ENCODE results near the gene TBC1D9.

Gene TBC1D9

DNA sequence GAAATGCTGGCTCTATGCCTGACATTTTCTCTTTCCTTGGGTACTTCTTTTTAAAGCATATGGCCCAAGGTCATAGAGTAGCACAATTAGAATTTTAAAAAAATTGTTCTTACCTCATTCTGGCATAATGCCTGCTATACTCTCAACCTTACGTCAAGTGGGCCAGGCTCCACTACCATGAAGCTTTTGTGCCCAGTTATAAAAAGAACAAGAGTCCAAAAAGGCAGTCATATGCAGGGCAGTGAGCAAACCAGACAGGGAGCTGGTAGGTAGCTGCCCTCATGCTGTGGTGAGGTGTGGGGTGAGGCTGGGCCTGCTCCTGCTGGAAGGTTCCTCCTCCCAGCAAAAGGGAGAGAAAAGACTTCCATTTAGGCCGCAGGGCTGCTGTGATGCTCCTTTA is 123.1 kb downstream of the TBC1D9 start:
- TF ChIP-seq POLR2A (IDR thresholded peaks at IDR 0.05; ENCODE audit: low read length), result no peak
- no peak for TF ChIP-seq GATA1 (IDR thresholded peaks at IDR 0.05; ENCODE audit: low read depth, low read length)

DNA sequence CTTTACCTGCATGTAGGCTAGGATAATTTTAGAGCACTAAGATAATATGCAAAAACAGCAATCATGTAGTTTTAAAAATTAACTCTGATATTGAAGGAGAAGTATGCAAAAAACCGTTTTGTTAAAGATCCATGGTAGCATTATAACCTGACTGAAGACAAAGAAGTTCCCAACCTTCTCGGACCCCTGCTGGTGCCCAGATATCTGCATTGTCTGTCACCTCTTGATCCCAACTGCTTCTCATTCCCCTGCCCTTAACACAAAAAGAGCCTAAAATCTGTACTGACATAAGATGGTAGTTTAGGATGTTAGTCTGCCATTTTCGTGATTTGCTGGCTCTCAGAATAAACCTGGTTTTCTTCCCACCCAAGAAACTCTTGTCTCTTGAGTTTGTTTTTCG is 125.9 kb downstream of the TBC1D9 start:
- TF ChIP-seq GATA1 (IDR thresholded peaks at IDR 0.05; ENCODE audit: low read depth, low read length) (no peak), POLR2A (IDR thresholded peaks at IDR 0.05; ENCODE audit: low read length) (no peak)
- no peak for DNase-seq

More for the DNA sequence above, 123.1 kb downstream of the TBC1D9 start:
- no peak for DNase-seq

DNA sequence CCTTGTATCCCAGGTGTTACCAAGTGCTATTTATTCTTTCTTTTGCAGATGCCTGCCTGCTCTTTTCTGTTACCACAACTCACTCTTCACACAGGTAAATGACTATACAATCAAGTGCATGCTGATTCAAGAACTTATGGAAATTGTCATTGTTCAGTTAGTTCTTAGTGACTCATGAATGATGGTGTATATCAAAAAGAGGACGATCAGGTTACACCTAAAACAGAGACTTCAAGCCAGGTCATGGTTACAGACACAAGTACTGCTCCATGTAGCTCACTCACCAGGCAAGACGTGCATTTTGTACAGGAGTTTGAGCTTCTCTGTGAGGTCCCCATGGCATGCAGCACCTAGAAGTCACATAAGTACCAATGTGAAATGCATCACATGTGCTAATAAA is 128.2 kb downstream of the TBC1D9 start:
- no peak for DNase-seq
- TF ChIP-seq GATA1 (IDR thresholded peaks at IDR 0.05; ENCODE audit: low read depth, low read length) (no peak), POLR2A (IDR thresholded peaks at IDR 0.05; ENCODE audit: low read length) (no peak)

DNA sequence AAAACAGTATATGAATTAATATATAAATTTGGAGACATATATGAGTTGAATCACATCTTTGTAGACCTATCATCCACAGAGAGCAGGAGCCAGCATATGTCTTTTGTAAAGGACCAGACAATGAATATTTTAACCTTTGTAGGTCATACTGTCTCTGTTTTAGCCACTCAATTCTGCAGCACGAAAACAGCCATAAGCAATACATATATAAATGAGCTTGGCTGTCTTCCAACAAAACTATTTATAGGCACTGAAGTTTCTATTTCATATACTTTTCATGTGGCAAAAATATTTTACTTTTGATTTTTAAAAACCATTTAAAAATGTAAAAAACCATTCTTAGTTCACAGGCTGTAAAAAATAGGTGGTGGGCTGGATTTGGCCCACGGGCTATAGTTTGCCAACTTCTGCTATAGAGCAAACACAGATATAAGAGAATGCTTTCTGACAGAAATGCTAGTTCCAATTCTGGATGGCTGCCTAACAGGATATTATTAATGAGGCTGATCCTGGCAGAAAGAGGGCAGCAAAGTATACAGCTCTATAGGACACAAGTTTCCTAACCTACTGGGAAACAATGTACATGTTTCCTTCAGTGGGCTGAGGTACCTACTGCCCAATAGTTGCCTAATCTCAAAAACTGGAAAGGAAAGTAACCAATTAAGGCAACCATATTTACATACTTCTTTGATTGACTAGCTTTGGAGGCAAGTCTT is 129.4 kb downstream of the TBC1D9 start:
- DNase-seq, result no peak
- TF ChIP-seq GATA1 (IDR thresholded peaks at IDR 0.05; ENCODE audit: low read depth, low read length) (no peak), POLR2A (IDR thresholded peaks at IDR 0.05; ENCODE audit: low read length) (no peak)

DNA sequence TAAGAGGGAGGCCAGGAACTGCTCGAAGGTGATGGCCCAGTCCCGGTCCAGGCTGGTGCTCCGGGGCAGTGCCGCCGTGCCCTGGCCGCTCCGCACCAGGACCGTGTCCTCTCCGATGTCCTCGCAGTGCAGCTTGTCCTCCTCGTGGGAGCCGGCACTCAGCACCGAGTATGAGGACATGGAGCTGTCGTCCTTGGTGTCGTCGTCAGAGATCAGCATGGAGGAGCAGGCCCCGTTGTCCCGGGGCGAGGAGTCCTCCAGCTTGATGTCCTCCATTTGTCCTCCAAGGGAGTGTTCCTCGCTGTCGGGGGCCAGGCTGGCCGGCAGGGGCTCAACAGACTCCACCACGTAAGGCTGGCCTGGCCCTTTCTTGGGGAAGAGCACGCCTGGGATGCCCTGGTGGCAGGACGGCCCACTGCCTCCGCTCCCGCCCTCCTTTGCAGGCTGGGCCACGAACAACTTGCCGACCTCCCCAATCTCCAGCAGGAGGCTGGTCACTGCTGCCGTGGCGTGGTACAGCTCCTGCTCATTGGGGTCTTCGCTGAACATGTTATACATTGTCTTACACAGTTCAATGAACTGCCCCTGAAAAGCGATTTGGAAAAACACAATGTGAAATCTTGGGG is 133.7 kb downstream of the TBC1D9 start:
- TF ChIP-seq POLR2A (IDR thresholded peaks at IDR 0.05; ENCODE audit: low read length), result no peak
- no peak for DNase-seq

DNA sequence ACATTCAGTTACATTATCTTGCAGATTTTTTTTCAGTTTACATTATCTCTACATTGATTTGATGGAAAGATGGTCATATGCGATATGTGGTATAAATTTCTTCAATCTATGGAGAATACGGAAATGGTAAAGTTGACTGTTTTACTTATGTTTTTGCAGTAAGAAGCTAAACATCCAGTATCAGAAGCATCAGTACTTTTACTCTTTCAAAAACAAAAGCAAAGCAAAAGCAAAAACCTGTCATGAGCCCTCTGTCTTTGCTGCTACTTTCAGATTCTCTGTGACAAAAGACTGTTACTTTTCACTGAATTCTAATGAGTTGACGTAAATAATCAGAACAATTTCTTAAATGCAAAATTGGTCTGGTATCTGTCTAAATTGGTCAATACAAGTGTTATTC is 135.0 kb downstream of the TBC1D9 start:
- no peak for TF ChIP-seq POLR2A (IDR thresholded peaks at IDR 0.05; ENCODE audit: low read length)
- TF ChIP-seq GATA1 (IDR thresholded peaks at IDR 0.05; ENCODE audit: low read depth, low read length), result no peak
- DNase-seq, result no peak

DNA sequence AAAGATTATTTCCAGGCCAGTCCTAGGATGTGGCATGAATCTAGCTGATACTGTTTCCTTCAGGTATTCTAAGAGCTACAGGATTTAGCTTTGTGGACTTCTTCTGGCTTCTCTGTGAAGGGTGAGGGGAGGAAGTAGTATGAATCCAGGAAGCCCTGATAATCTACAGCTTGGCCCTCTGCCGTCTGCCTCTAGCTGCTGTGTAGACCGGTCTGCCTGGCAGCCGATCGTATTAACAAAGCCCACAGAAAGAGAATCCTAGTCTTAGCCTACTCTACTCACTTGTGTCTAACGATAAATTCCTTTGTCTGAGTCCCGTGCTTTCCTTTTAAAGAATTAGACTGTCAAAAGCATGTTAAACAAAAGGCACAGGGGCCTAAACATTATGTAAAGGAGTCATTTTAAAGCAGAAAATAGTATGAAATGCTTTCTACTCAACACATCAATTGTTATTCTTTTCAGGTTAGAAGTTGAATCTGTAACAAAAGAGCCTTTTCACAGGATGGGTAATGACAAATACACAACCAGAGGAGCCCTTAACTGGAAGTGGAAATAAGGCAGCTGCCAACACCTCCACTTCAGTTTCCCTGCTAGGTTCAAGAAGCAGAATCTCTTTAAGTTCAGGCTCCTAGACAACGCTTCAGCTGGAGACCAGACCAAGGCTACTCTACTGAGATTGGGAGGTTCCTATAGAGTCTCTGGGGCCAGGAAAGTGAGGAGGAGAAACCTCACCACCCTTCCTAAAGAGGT is 138.5 kb downstream of the TBC1D9 start:
- no peak for TF ChIP-seq GATA1 (IDR thresholded peaks at IDR 0.05; ENCODE audit: low read depth, low read length)
- TF ChIP-seq POLR2A (IDR thresholded peaks at IDR 0.05; ENCODE audit: low read length), result no peak
- DNase-seq, result no peak

DNA sequence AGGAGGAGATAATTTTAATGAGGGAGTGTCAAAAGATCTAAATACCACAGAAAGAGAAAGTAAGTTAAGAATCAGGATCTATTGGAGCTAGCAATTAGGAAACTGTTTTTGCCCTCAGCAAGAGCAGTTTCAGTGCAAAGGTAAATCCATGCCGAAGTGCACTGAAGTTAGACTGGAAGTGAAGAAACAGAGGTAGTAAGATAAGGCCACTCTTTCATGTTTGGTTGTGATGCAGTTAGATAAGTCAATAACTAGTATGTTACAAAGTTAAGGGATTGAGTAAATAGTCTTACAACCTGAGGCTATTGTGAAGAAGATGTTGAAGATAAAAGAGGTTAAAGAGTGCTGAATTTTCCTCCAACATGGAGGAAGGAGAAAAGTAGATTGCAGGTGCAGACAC is 140.7 kb downstream of the TBC1D9 start:
- TF ChIP-seq GATA1 (IDR thresholded peaks at IDR 0.05; ENCODE audit: low read depth, low read length) (no peak), POLR2A (IDR thresholded peaks at IDR 0.05; ENCODE audit: low read length) (no peak)
- no peak for DNase-seq

DNA sequence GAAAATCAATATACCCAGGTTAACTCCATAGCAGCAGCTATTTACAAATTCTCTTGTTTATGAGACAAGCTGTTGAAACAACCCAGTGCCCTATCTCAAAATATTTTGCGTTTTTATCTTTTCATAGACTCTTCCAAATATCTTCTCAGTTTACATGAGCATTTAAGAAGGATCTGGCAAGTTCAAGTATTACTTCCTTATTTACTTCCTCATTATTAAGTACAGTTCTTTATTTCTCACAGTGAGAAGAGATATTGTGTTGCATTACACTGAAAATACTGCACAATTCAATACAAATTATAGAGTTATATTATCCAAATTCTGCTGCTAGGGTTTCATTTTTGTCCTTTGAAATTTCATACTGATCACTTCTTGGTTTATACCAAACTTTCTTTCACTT is 143.8 kb downstream of the TBC1D9 start:
- TF ChIP-seq POLR2A (IDR thresholded peaks at IDR 0.05; ENCODE audit: low read length) (no peak), GATA1 (IDR thresholded peaks at IDR 0.05; ENCODE audit: low read depth, low read length) (no peak)
- DNase-seq, result no peak

DNA sequence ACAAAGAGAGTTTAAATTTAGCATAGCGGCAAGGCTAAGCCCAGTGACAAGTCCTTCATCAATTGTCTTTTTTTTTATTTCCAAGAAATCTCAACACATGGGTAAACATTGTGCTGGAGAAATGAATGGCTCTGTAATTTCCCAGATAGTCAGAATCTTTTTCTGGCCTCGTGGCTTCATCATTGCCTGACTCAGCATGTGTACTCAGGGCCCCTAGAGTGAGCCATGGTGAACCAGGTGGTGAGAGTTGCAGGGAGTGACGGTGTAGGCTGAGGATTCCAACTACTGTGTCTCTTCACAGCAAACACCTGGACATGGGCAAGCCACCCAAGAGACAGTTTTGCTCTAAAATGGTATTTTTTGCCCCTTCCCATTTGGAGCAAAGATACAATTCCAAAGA is 144.3 kb downstream of the TBC1D9 start:
- DNase-seq, result no peak
- TF ChIP-seq POLR2A (IDR thresholded peaks at IDR 0.05; ENCODE audit: low read length) (no peak), GATA1 (IDR thresholded peaks at IDR 0.05; ENCODE audit: low read depth, low read length) (no peak)

DNA sequence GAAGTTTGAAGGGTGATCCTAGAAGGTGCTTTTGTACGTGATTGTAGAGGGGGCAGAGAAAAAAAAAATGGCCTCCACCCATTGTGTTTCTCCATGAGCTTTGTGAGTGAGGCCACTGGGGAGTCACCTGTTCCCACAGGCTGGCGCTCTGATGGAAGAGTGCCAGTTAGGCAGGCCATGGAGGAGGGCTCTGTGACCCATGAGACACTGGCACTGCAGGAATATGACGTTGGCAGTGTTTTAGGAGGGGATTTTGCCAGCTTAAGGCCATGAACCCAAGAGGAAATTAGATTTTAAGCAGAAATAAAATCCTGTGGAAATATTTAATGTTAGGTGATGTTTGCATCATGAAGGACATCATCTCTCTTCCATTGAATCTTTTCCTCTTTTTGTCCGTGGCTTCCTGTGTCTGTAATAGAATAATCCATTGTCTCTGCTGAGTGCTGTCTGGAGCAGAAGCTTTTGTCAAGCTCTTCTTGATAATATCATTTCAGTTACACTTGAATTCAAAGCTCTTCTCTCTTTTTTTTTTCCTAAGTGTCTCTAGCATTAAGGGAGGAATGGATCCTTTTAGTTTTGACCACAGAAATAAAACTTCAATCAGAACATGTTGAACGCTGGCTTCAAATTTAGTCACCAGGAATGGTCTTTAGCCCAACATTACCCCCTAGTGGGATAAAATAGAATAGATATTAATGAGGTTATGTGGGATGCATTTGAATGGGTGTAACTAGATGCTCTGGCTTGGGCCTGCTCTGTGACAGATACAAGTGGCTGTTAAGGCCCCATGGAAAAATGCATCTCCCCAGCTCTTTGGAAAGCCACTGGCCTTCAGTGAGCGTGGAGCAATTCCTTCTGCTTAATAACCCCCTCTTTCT is 146.4 kb downstream of the TBC1D9 start:
- DNase-seq, result peak; percentile 22 to 53
- TF ChIP-seq GATA1 (IDR thresholded peaks at IDR 0.05; ENCODE audit: low read depth, low read length) (no peak), POLR2A (IDR thresholded peaks at IDR 0.05; ENCODE audit: low read length) (no peak)

DNA sequence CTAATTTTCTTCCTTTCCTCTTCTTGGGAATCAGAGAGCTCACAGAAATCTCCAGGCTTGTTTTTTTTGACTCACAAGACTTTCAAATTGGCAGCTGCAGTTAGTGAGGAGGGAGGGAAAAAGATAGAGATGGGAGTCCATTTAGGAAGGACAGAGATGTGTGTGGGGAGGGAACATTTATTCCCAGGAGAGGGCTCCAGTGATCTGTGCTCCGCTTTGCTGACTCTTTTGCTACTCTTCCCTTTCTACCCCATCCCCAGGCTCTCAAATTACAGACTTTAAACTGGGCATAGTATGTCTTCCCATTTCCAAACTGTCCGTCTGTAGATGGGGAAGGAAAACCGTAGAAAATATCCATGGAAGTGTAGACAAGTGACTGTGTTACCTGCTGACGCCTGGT is 148.3 kb downstream of the TBC1D9 start:
- no peak for DNase-seq
- TF ChIP-seq GATA1 (IDR thresholded peaks at IDR 0.05; ENCODE audit: low read depth, low read length), result no peak
- TF ChIP-seq POLR2A (IDR thresholded peaks at IDR 0.05; ENCODE audit: low read length), result no peak

DNA sequence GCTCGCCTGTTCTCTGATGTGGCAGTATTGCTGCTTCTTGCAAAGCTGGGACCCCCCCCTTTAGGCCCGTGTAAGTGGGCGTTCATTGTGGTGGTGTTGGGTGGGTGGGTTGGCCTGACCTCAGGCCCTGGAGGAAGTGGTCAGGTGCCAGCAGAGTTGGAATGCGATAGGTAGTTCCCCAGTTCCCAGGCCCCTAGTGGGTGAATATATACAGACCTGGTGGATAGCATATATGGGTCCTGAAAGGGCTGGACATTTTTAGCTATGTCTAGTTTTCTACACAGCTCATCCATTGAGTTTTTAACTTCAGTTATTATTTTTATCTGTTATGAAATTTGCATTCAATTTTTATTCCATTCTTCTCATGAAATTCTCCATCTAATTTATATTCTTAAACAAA is 151.6 kb downstream of the TBC1D9 start:
- no peak for TF ChIP-seq GATA1 (IDR thresholded peaks at IDR 0.05; ENCODE audit: low read depth, low read length)
- no peak for TF ChIP-seq POLR2A (IDR thresholded peaks at IDR 0.05; ENCODE audit: low read length)

DNA sequence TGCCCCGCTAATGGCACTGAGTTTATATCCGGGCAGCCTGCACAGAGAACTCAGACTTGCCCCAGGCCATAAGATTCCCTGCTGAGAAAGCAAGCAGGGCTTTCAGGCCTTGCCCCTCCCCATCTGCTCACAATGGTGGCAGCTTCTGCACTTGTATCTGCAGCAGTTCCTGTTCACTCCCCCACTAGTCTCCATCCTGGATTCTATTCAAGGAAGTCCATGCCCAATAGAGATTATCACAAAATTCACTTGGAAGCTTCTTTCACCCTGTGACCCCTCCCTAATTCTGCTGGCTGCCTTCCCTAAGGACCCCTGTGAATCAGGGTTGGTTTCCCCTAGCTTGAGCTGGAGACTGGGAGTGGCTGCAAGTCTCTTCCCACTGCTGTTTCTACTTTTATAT is 152.9 kb downstream of the TBC1D9 start:
- TF ChIP-seq POLR2A (IDR thresholded peaks at IDR 0.05; ENCODE audit: low read length) (no peak), GATA1 (IDR thresholded peaks at IDR 0.05; ENCODE audit: low read depth, low read length) (no peak)
- DNase-seq, result no peak

More for the DNA sequence above, 151.6 kb downstream of the TBC1D9 start:
- DNase-seq, result no peak
